ENCODE measurements around the gene TNNI3K. TPM values are rescaled to one million over a fixed set of nuclear protein-coding genes. Genes with fewer than 3 reads are reported as not detected.

The TNNI3K gene
- polyA plus RNA-seq, 1 experiment: not detected

GRCh38 chr1:74431531-74431930 is 196.3 kb downstream of the TNNI3K start:
- no peak for TF ChIP-seq CTCF (IDR thresholded peaks at IDR 0.05; ENCODE audit: insufficient read depth, low read depth, low read length)
- Histone ChIP-seq H3K4me3 (ENCODE audit: low read depth, low read length) (no peak overlapping the region), H3K36me3 (ENCODE audit: control insufficient read depth, insufficient read depth, low read length) (no peaks in the 10 kb centered on the region), H3K27me3 (ENCODE audit: control insufficient read depth, insufficient read depth, low read length) (no peaks in the 10 kb centered on the region)
- POLR2A ChIA-PET: no interaction called here
- DNase-seq (ENCODE audit: low read depth): no peak
- CTCF ChIA-PET: no interaction called here

GRCh38 chr1:74432325-74432724 is 197.1 kb downstream of the TNNI3K start:
- TF ChIP-seq CTCF (IDR thresholded peaks at IDR 0.05; ENCODE audit: insufficient read depth, low read depth, low read length): no peak
- ChIA-PET CTCF (no interaction called here), POLR2A (no interaction called here)
- no peaks in the 10 kb centered on the region for H3K36me3 ChIP-seq (ENCODE audit: control insufficient read depth, insufficient read depth, low read length)
- DNase-seq (ENCODE audit: low read depth): no peak
- H3K4me3 ChIP-seq (ENCODE audit: low read depth, low read length): no peak overlapping the region
- H3K27me3 ChIP-seq (ENCODE audit: control insufficient read depth, insufficient read depth, low read length): no peaks in the 10 kb centered on the region

GRCh38 chr1:74434321-74434720 is 199.1 kb downstream of the TNNI3K start:
- no peak for DNase-seq (ENCODE audit: low read depth)
- H3K4me3 ChIP-seq (ENCODE audit: low read depth, low read length): no peak overlapping the region
- no peaks in the 10 kb centered on the region for H3K27me3 ChIP-seq (ENCODE audit: control insufficient read depth, insufficient read depth, low read length)
- ChIA-PET POLR2A (no interaction called here), CTCF (no interaction called here)
- no peak for TF ChIP-seq CTCF (IDR thresholded peaks at IDR 0.05; ENCODE audit: insufficient read depth, low read depth, low read length)
- no peaks in the 10 kb centered on the region for H3K36me3 ChIP-seq (ENCODE audit: control insufficient read depth, insufficient read depth, low read length)

GRCh38 chr1:74436078-74436477 is 200.9 kb downstream of the TNNI3K start:
- DNase-seq (ENCODE audit: low read depth): no peak
- no peak overlapping the region for H3K4me3 ChIP-seq (ENCODE audit: low read depth, low read length)
- CTCF ChIA-PET: no interaction called here
- no peaks in the 10 kb centered on the region for H3K36me3 ChIP-seq (ENCODE audit: control insufficient read depth, insufficient read depth, low read length)
- H3K27me3 ChIP-seq (ENCODE audit: control insufficient read depth, insufficient read depth, low read length): no peaks in the 10 kb centered on the region
- POLR2A ChIA-PET: interaction anchor here (0.6 kb wide), 1 partner anchor 229 kb away, joined by 3 read pairs; no protein-coding TSS in a partner anchor
- no peak for TF ChIP-seq CTCF (IDR thresholded peaks at IDR 0.05; ENCODE audit: insufficient read depth, low read depth, low read length)

- no peaks in the 10 kb centered on the region for H3K36me3 ChIP-seq (ENCODE audit: control insufficient read depth, insufficient read depth, low read length)
- ChIA-PET POLR2A (no interaction called here), CTCF (no interaction called here)
- H3K27me3 ChIP-seq (ENCODE audit: control insufficient read depth, insufficient read depth, low read length): no peaks in the 10 kb centered on the region
- no peak overlapping the region for H3K4me3 ChIP-seq (ENCODE audit: low read depth, low read length)
- TF ChIP-seq CTCF (IDR thresholded peaks at IDR 0.05; ENCODE audit: insufficient read depth, low read depth, low read length): no peak
- DNase-seq (ENCODE audit: low read depth): no peak
Measured at GRCh38 chr1:74437035-74437434, 201.8 kb downstream of the TNNI3K start.
